Measurements from ENCODE around the gene DLGAP4.

DLGAP4 gene

GRCh38 chr20:36440370-36441026 lies 134.4 kb downstream of the DLGAP4 start:
- Histone ChIP-seq H3K79me2 (ENCODE audit: control insufficient read depth, low read length) (no peaks in the 10 kb centered on the region), H3K4me3 (ENCODE audit: low read length) (no peak overlapping the region), H3K27me3 (ENCODE audit: control insufficient read depth, low read length) (no peaks in the 10 kb centered on the region), H3K4me2 (ENCODE audit: low read length) (no peak overlapping the region), H4K20me1 (ENCODE audit: control insufficient read depth, insufficient read depth, low read depth, low read length) (no peaks in the 10 kb centered on the region), H3K4me1 (ENCODE audit: control insufficient read depth, low read length) (no peaks in the 10 kb centered on the region), H3K36me3 (ENCODE audit: control insufficient read depth, low read length) (no peaks in the 10 kb centered on the region), H3K27ac (ENCODE audit: low read depth, low read length) (no peak overlapping the region), H3K9me2 (replicated peaks; ENCODE audit: control insufficient read depth, low read length) (no peaks in the 10 kb centered on the region), H3K9me3 (ENCODE audit: control insufficient read depth, insufficient read depth, low read length) (no peaks in the 10 kb centered on the region), H3F3A (ENCODE audit: control insufficient read depth, insufficient read depth) (no peaks in the 10 kb centered on the region)
- no peak for TF ChIP-seq EZH2phosphoT487 (IDR thresholded peaks at IDR 0.05; ENCODE audit: borderline replicate concordance, low read length)
- TF ChIP-seq CTCF (IDR thresholded peaks at IDR 0.05; ENCODE audit: low read depth, low read length, poor library complexity, severe bottlenecking): no peak

GRCh38 chr20:36441027-36441414 lies 134.9 kb downstream of the DLGAP4 start:
- Histone ChIP-seq H3K4me1 (ENCODE audit: control insufficient read depth, low read length) (no peaks in the 10 kb centered on the region), H3K9me3 (ENCODE audit: control insufficient read depth, insufficient read depth, low read length) (no peaks in the 10 kb centered on the region), H3K36me3 (ENCODE audit: control insufficient read depth, low read length) (no peaks in the 10 kb centered on the region), H3K4me3 (ENCODE audit: low read length) (no peak overlapping the region), H3K27ac (ENCODE audit: low read depth, low read length) (no peak overlapping the region), H3K79me2 (ENCODE audit: control insufficient read depth, low read length) (no peaks in the 10 kb centered on the region), H3K4me2 (ENCODE audit: low read length) (no peak overlapping the region), H3K9me2 (replicated peaks; ENCODE audit: control insufficient read depth, low read length) (no peaks in the 10 kb centered on the region), H3F3A (ENCODE audit: control insufficient read depth, insufficient read depth) (no peaks in the 10 kb centered on the region), H4K20me1 (ENCODE audit: control insufficient read depth, insufficient read depth, low read depth, low read length) (no peaks in the 10 kb centered on the region), H3K27me3 (ENCODE audit: control insufficient read depth, low read length) (no peaks in the 10 kb centered on the region)
- TF ChIP-seq EZH2phosphoT487 (IDR thresholded peaks at IDR 0.05; ENCODE audit: borderline replicate concordance, low read length): no peak
- no peak for TF ChIP-seq CTCF (IDR thresholded peaks at IDR 0.05; ENCODE audit: low read depth, low read length, poor library complexity, severe bottlenecking)

- Histone ChIP-seq H3K36me3 (ENCODE audit: control insufficient read depth, low read length) (no peaks in the 10 kb centered on the region), H3K27ac (ENCODE audit: low read depth, low read length) (no peak overlapping the region), H3K9me3 (ENCODE audit: control insufficient read depth, insufficient read depth, low read length) (no peaks in the 10 kb centered on the region), H3K4me2 (ENCODE audit: low read length) (no peak overlapping the region), H3K4me1 (ENCODE audit: control insufficient read depth, low read length) (no peaks in the 10 kb centered on the region), H3K79me2 (ENCODE audit: control insufficient read depth, low read length) (no peaks in the 10 kb centered on the region), H3F3A (ENCODE audit: control insufficient read depth, insufficient read depth) (no peaks in the 10 kb centered on the region), H3K27me3 (ENCODE audit: control insufficient read depth, low read length) (no peaks in the 10 kb centered on the region), H4K20me1 (ENCODE audit: control insufficient read depth, insufficient read depth, low read depth, low read length) (no peaks in the 10 kb centered on the region), H3K9me2 (replicated peaks; ENCODE audit: control insufficient read depth, low read length) (no peaks in the 10 kb centered on the region), H3K4me3 (ENCODE audit: low read length) (no peak overlapping the region)
- no peak for TF ChIP-seq CTCF (IDR thresholded peaks at IDR 0.05; ENCODE audit: low read depth, low read length, poor library complexity, severe bottlenecking)
- TF ChIP-seq EZH2phosphoT487 (IDR thresholded peaks at IDR 0.05; ENCODE audit: borderline replicate concordance, low read length): no peak
Observed at GRCh38 chr20:36441416-36441815, 135.3 kb downstream of the DLGAP4 start.

Data from DOHH2 (cell line).